GM19372 (cell line): ENCODE data around the gene SMAD7.
A peak's percentile ranks its signal among the peaks of the same experiment; 100 is the strongest.

Source experiments
- ATAC-seq: cut with Tn5 transposase; IDR thresholded peaks from one replicate; pipeline ENCODE4 v1.9.1; 2021; ENCODE audit warnings: mild to moderate bottlenecking, low read depth, moderate library complexity; ENCODE audit not compliant: unreplicated experiment

SMAD7 gene

DNA sequence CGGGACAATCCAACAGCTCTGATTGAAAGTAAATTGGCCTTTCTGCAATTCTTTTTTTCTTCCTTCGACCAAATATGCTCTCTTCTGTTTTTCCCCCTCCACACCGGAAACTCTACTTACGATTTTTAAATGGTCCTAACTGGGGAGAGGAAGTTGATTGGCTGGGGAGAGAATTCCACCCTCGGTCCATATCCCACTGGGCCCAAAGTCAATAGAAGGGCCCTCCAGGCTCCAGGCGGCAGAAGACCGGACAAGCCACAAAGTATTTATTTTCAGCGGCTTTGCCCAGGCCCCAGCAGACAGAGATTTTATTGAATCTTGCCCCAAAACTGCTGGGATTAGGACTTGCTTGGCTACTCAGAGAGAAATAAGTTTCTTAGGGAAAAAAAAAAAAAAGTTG, 37.1 kb upstream of the SMAD7 start:
- ATAC-seq = no peak

DNA sequence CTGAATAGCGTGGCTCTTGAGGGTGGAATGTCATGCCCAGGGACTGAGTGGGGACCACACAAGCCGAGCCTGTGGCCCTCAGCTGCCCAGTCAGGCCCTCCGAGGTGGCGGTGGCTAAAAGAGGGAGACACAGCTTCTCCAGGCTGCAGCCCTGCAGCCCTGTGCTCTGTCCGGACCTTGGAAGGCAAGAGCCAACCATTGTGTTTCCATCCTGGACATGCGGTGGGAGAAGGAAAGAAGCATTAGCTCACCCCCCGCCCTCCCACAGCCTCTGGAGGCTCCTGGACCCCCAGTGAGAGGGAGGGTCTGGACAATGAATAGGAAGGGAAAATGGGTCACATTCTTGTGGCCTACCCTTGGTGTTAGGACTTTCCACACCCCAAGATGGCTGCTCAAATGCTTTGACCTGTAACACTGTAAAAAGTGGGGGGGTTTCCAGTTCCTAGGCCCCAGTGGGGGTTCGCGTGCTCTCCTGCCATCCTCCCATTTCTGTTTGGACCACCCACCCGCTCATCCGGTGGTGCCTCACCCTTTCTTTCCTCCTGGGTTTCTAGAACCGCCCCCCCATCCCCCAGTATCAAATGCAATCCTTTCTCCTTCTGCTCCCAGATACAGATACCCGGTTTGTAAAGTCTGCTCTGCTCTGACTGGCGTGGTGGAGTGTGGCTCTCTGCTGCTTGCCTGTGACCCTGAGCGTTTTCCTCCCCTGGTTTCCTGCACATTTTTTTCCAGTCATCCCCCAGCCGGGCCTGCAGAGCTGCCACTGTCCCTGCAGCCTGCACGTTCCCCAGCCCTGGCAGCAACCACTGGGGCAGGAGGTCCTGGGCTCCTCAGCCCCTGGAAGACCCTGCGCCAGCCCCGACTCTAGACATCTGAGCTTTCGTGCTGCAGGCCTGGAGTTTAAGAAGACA, 36.3 kb upstream of the SMAD7 start:
- ATAC-seq = no peak

DNA sequence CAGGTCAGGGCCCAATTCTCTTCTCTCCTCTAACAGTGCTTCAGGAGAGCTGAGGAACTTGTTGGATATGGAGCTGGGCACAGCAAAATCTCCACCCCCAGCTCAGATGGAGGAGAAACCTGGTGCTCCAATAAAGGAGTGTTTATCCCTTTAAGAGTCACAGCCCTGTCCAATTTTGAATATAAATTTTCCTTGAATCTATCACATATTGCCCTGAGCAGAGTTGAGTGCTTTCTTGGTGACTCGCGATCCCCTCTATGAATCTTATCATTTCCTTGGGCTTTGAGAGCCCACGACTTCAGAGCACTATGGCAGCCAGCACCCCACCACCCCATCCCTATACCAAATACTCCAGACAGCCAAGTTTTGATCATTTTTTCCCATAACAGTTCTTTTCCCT, 34.4 kb upstream of the SMAD7 start:
- no peak for ATAC-seq

DNA sequence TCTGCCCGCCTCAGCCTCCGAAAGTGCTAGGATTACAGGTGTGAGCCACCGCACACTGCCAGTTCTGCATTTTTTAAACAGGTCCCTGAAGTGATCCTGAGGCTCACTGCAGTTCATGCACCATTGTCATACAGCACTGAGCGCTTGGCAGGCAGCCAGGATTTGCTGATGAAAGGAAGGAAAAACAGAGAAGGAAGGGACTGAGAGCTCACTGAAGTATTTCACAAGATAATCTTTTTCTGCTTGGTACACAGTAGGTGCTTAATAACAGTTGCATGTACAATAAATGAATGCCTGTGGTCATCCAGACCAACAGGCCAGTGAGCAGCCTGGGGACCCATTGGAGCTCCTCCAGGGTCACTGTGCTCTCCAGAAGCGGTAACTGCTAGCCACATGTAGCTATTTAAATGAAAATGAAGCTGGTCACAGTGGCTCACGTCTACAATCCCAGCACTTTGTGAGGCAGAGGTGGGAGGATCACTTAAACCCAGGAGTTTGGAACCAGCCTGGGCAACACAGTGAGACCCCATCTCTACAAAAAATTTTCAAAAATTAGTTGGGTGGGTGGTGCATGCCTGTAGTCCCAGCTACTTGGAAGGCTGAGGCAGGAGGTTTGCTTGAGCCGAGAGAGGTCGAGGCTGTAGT, 33.1 kb upstream of the SMAD7 start:
- ATAC-seq = no peak

DNA sequence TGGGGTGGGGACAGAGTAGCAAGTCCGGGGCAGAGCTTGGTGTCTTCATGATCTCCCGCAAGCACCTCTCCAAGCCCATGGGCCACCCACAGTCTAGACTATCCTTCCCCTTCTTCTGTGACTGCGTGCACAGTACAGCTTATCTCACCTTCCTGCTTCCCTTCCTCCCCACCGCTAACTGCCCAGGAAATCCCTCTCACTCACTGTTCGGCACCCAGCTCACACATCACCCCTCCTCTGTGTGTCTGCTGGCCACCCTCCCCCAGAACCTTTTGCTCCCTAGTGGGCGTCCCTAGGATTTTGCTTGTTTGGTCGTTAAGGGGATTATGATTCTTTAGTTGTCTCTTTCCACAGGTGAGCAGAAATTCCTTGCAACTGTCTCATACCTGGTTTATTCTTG, 31.5 kb upstream of the SMAD7 start:
- ATAC-seq = no peak

DNA sequence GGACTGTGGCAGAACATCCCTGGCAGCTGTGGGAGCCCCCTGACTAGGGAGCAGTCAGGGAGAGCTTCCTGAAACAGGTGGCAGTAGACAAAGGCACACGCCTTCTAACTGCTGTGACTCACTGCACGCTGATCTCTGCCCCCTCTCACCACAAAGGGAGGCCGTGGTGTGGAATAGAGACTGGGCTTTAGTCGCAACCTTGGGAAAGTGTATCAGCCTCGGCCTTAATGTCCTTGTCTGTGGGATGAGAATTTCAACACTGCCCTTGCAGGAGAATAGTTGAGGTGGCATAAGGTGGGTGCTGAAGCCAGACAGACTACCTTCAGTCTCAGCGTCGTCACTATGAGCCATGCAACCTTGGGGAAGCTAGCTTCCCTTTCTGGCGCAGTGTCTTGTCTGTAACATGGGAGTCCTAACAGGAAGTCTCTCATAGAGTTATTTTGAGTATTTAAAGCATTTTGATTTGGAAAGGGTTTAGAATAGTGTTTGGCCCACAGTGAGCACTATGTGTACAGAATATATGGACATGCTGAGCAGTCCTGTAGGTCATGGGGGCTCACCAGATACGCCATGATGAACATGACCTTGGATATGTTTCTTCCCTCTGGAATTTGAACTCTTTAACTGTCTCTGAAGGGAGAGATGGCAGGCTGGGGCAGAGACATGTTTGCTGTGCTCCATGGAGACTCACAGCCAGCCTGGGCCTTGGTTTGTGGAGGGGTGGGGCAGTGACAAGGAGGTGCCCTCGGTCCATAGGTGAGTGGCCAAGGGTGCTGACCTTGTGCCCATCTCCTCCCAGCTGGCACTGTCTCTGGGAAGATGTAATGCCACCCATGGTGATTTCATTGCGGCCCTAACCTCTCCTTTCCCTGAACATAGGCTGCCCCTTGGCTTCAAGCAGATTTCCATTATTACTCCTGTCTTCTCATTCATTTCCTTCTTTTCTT, 29.5 kb upstream of the SMAD7 start:
- ATAC-seq = no peak

DNA sequence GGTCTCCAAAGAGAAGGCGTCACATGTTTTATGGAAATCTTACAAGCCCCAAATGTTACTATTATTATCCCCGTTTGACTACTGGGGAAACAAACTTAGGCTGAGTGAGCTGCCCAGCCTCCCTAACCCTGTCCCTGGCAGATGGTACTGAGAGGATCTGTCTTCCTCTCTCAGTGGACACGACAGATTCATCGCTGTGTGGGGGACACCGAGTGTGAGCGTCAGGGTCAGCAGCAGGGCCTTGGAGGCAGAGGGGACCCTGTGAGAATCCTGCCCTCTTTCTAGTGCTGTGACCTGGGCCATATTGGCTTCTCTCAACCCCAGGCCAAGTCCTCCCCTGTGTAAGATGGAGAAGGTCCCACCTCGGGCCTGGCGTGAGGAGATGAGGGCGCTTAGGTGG, 27.1 kb upstream of the SMAD7 start:
- no peak for ATAC-seq

DNA sequence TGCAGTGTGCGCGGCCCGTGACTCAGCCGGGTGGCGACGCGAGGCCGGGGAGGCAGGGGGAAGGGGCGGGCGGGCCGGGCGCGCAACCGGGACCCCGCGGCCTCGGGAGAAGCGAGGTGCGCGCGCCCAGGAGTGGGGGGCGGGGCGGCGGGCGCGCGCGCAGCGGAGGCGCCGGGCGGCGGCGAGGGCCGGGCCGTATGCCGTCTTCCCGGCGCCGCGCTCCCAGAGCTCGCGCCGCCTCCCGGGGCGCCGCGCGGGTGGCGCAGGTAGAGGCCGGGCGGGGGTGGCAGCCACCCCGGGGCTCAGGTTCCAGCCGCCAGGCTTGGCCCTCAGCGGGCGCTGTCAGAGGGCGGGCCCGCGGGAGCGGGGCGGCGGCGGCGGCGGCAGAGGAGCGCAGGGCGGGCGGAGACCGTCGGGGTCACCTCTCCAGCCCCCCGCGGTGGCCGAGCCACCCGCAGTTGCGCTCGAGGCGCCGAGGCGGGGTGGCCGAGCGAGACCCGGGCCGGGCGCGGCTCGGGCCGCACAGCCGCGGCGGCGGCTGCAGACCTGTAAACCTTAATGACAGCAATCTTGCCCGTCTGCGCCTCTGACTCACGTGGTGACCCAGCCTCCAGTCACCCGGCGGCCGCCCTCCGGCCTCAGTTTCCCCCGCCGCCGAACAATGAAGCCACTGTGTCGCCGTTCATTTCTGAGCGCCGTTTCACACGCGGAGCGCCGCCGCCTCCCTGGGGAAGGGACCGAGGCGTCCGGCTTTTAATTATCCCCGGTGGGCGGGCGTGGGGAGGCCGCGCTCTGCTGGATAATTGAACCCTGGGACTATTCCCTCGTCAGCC, 25.3 kb upstream of the SMAD7 start:
- peak; percentile 56 for ATAC-seq

DNA sequence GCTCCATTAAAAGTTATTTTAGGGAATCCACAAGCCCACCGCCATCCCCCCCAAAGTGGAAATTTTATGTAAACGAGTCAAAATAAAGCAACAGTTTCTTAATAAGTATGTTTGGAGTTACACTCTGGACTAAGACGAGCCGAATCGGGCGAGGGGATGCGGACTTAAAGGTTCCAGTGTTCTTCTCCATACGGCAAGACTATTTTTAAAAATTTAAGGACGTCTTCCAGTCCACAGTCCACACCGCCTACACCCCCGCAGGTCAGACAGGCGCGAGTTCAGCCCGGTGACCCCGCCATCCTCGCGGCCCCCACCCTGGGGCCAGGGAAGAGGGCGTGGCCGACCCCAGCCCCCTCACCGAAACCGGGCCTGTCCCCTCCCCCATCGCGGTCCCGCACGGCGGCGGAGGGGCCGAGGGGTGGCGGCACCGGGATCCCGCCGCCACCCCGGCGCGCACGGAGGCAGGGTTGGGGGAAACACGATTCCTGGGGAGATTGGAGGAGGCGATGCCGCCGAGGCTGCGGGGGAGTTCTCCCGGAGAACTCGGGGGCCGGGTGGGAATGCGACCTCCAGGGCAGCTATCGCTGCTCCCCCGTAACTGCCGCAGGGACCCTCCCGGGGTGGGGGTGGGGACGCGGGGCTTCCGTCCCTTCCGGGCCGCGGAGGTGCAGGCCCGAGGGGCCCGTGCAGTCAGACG, 24.5 kb upstream of the SMAD7 start:
- peak; percentile 7 for ATAC-seq

DNA sequence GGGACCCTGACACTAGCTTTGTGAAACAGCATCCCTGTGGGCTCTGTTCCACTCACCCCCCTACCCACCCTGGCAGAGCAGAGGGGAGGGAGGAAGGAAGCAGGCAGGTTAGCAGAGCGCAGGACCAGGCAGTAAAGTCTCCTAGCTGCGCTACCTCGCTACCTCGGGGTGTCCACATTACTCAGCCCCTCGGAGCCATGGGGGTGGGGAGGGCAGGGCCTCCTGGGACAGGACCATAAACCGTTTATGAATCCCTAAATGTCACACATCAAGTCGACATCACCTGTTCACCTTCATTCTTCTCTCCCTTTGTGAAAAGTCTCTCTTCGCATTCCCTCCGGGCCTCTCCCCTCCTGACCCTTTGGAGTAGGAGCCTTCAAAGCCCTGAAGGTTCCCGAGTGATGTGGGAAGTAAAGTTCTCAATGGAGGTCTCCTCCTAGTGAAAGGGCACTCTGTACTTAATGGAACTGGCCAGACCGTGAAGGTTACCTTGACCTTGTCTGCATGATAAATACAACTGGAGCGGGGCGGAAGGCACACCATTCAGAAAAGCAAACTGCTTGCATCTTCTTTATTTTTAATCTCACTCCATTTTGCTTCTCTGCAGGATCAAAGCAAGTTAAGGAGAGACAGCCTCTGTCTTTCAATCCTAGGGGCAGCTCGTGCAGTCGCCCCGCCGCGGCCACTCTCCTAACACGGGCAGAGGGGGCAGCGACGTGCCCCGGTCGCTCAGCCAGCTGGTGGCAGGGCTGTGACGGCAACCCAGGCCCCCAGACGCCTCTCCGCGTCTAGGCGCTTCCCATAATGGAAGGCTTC, 23.7 kb upstream of the SMAD7 start:
- no peak for ATAC-seq

DNA sequence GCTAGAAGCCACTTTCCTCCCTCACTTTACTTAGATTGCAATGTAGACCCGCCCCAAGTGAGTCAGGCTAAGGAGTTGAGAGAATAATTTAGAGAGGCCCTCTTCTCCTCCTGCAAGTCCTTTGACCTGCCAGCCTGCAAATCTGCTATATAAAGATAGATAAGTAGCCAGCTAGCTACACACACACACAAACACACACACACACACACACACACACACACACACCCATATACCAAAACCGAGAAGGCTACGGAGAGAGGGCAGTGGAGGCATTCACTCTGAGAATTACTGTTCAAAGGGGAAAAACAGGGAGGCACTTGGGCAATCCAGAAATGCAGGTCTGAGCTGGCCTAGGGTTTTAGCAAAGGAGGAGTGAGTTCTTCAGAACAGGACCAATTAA, 23.0 kb upstream of the SMAD7 start:
- no peak for ATAC-seq

DNA sequence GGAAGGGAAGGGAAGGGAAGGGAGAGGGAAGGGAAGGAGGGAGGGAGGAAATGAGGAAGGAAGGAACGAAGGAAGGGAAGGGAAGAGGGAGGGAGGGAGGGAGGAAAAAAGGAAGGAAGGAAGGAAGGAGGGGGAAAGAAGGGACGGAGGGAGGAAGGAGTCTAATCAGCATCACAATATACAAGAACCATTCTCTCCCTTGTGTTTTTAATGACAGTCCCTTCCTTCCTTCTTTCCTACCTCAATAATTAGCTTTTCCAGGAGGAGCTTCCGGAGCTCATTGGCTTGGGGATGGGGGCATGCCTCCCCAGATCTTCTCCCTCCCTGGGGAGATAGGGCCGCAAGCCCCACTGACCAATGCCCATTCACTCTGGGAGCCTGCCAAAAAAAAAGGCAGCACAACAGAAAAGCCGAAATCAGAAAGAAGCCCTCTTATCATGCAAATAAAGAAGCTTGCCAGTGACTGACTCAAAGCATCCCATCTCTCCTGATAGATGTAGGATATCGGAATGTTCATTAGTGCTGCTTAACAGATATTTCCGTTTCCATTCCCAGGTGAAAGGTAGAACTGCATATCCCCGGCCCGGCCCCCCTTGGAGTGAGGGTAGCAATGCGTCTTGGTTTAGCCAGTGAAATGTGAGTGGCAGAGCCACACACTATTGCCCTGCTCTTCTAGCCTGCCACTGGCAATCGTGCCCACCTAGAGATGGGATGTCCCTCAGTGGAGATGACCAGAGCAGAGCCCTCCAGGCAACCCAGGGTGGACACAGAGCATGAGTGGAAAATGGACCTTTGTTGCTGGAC, 17.8 kb upstream of the SMAD7 start:
- no peak for ATAC-seq

DNA sequence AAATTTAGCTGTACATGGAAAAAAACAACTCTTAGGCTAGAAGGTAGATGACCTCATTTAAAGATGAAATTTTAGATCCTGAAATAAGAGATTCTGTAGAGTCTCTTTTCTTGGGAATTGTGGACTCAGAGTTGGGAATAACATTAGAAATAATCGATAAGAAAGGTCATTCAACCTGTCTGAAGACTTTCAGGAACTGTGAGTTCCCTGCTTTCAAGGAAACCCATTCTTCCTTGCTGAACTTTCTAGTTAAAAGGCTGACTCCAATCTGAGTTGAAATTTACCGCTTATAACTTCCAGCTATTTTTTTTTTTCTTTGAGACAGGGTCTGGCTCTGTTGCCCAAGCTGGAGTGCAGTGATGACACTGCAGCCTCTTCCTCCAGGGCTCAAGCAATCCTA, 16.8 kb upstream of the SMAD7 start:
- no peak for ATAC-seq

DNA sequence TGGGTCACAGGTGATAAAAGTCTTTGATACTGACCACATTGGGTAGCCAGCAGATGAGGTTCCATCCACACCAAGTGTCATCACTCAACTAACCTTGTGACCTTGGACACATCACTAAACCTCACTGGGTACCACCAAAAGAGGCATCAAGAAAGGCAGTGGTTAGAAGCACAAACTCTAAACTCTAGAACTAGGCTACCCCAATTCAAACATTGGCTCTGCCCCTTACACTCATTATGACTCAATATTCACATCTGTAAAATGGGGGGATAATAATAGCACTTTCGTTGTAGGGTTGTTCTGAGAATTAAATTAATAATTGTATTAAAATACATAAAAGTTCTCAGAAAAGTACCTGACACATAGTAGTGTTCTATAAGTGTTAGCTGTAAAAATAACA, 15.8 kb upstream of the SMAD7 start:
- no peak for ATAC-seq

DNA sequence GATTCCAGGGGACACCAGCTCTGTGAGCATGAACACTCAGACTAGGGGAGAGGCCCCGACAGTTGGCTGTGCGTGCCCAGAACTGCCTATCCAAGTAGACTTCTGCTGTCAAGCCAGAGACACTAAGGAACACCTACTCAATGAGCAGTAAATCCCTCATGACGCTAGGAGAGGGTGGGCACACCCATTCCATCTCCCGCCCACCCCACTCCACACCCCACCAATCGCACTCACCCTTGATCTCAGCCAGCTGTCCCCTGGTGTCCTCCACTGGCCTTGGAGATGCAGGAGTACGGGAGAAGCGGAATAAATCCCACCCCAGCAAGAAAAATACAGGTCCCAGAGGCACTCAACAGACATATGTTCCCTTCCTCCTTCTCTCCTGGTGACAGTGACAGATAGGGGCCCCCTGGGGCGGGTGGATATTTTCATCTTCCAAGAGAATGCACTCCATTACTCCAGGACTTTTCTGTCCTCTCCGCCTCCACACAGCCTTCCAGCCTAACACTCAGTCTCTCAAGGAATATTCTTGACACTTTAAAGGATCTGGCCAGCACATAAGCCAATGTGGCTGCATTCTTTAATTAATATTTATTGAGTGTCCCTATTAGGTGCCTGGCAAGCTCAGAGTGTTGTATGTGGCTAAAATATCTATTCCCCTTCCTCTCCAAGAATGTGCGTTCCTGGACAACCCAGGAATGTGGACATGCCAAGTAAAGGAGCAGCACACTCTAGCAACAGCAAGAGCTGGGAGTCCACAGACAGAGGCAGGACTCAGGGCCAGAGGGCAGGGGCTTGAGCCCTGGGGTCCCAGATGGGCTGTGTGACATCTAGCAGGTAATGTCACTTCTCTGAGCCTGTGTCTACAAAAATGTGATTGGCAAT, 13.1 kb upstream of the SMAD7 start:
- ATAC-seq = no peak

DNA sequence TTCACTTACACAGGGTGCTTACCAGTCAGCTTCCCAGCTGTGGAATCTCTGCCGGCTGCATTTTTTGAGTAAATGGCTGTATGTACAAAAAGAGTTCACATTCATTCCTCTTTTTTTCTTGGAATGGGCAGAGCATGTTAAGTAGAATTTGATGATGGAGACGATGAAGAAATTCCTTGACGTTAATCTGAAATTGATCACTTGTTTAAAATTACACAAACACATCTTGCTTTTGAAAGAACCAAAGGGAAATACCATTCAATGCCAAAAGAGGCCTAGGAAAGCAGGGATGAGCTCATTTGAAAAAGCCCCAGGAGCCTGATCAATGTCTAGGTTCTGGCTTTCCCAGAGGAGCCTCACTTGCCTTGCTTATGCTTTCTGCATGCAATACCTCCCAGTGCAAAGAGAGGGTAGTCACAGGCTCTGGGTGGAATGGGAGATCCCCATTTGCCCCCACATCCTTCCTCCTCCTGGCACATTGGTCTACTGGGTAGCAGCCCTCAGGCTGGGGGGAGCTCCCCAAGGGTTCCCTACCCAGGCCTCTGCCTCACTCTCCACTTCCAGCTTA, 12.3 kb upstream of the SMAD7 start:
- ATAC-seq = no peak
